ENCODE measurements around the gene SDK1. TPM values are rescaled to one million over a fixed set of nuclear protein-coding genes. Genes with fewer than 3 reads are reported as not detected.

The SDK1 gene
- total and polyA plus RNA-seq, 4 donors = 1.9 to 46.3 (median 12.4) TPM

GRCh38 chr7:4150731-4151130, 849.7 kb downstream of the SDK1 start:
- Histone ChIP-seq H3K27ac (ENCODE audit: low read depth in 1 of 2, low read length in 2 of 2) (no peak overlapping the region), H3K4me3 (ENCODE audit: low read length in 2 of 2) (no peak overlapping the region)
- intact Hi-C loops (cut with DNase I) = no loop called here

DNA sequence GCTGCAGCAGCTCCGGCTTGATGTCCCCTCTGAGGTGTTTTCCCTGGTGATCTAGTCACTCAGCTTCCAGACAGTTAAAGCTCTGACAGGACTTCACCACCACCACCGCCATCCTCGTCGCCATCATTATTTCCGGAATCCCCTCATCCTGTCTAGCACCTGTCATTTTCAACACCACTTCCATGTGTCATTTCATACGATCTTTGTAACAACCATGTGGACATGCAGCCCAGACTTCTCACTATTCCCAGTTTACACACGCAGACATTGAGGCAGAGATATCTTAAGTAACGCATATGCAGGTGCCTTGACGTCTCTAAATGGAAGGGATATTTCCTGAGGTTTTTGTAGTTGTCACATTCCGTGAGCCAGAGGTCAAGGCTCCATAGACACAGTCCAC, 850.5 kb downstream of the SDK1 start:
- ATAC-seq (ENCODE audit: low FRiP score) = no peak
- Histone ChIP-seq H3K27ac (ENCODE audit: low read depth in 1 of 2, low read length in 2 of 2) (no peak overlapping the region), H3K9me3 (ENCODE audit: control insufficient read depth, low read length) (no peaks in the 10 kb centered on the region), H3K36me3 (ENCODE audit: control insufficient read depth in 1 of 2, insufficient read depth in 2 of 2, low read length in 1 of 2) (peaks cover 0 to 3% of the 10 kb centered on the region in 2 donors), H3K4me3 (ENCODE audit: low read length in 2 of 2) (no peak overlapping the region), H3K27me3 (ENCODE audit: control insufficient read depth in 1 of 2, insufficient read depth in 2 of 2, low read length in 1 of 2) (no peaks in the 10 kb centered on the region), H3K4me1 (ENCODE audit: control insufficient read depth in 1 of 2, insufficient read depth in 2 of 2, low read length in 2 of 2) (no peaks in the 10 kb centered on the region)
- intact Hi-C loops (cut with DNase I) = no loop called here
- DNase-seq = no peak
- 90 to 92% methylated on average over 10 of the region's 10 CpGs for WGBS, 2 donors

More at GRCh38 chr7:4150731-4151130, 849.7 kb downstream of the SDK1 start:
- Histone ChIP-seq H3K27me3 (ENCODE audit: control insufficient read depth in 1 of 2, insufficient read depth in 2 of 2, low read length in 1 of 2) (no peaks in the 10 kb centered on the region), H3K9me3 (ENCODE audit: control insufficient read depth, low read length) (no peaks in the 10 kb centered on the region), H3K4me1 (ENCODE audit: control insufficient read depth in 1 of 2, insufficient read depth in 2 of 2, low read length in 2 of 2) (no peaks in the 10 kb centered on the region), H3K36me3 (ENCODE audit: control insufficient read depth in 1 of 2, insufficient read depth in 2 of 2, low read length in 1 of 2) (peaks cover 0 to 3% of the 10 kb centered on the region in 2 donors)
- no peak for DNase-seq
- no peak for ATAC-seq (ENCODE audit: low FRiP score)
- WGBS, 2 donors = 90 to 98% methylated on average over 9 of the region's 9 CpGs

- H3K36me3 ChIP-seq (ENCODE audit: control insufficient read depth in 1 of 2, insufficient read depth in 2 of 2, low read length in 1 of 2) = peaks cover 0 to 3% of the 10 kb centered on the region in 2 donors
- no peaks in the 10 kb centered on the region for H3K27me3 ChIP-seq (ENCODE audit: control insufficient read depth in 1 of 2, insufficient read depth in 2 of 2, low read length in 1 of 2)
- H3K27ac ChIP-seq (ENCODE audit: low read depth in 1 of 2, low read length in 2 of 2) = no peak overlapping the region
- intact Hi-C loops (cut with DNase I) = no loop called here
- DNase-seq (no peak), ATAC-seq (ENCODE audit: low FRiP score) (no peak)
- WGBS, 2 donors = 59 to 71% methylated on average over 13 of the region's 13 CpGs
- no peaks in the 10 kb centered on the region for H3K9me3 ChIP-seq (ENCODE audit: control insufficient read depth, low read length)
- no peak overlapping the region for H3K4me3 ChIP-seq (ENCODE audit: low read length in 2 of 2)
- H3K4me1 ChIP-seq (ENCODE audit: control insufficient read depth in 1 of 2, insufficient read depth in 2 of 2, low read length in 2 of 2) = no peaks in the 10 kb centered on the region
Measured at GRCh38 chr7:4151926-4152549, 851.0 kb downstream of the SDK1 start.

DNA sequence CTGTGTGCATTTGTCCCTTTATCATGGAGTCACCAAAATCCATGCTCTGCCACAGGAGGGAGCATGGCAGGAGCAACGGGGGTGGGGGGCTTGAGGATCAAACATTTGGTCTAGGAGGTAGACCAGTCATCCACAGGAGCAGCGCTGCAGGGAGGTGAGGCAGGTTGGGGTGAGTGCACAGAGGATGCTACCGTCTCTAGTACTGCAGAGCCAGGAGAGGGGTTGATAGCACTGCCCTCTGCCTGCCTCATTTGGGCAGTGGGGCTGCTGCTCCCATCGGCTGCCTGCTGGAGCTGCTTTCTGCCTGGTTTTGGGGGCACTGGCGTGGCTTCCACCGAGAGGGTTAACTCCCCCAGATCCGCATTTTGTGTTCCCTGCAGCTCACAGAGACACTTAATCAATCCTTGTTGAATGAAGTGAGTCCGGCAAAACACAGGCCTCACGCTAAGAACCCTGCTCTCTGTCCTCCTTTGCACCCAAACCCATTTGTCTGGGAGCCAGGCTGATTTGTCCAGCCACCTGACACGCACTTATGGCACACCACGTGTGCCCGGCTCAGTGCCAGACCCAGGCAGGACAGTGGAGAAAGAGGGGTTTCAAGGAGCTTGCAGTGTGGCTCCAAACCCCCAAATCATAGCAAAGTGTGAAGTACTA, 854.0 kb downstream of the SDK1 start:
- H3K4me1 ChIP-seq (ENCODE audit: control insufficient read depth in 1 of 2, insufficient read depth in 2 of 2, low read length in 2 of 2) = no peaks in the 10 kb centered on the region
- no peaks in the 10 kb centered on the region for H3K9me3 ChIP-seq (ENCODE audit: control insufficient read depth, low read length)
- no peak for DNase-seq
- peaks cover 0 to 2% of the 10 kb centered on the region in 2 donors for H3K36me3 ChIP-seq (ENCODE audit: control insufficient read depth in 1 of 2, insufficient read depth in 2 of 2, low read length in 1 of 2)
- no peak overlapping the region for H3K27ac ChIP-seq (ENCODE audit: low read depth in 1 of 2, low read length in 2 of 2)
- intact Hi-C loops (cut with DNase I) = no loop called here
- ATAC-seq (ENCODE audit: low FRiP score) = no peak
- no peaks in the 10 kb centered on the region for H3K27me3 ChIP-seq (ENCODE audit: control insufficient read depth in 1 of 2, insufficient read depth in 2 of 2, low read length in 1 of 2)
- no peak overlapping the region for H3K4me3 ChIP-seq (ENCODE audit: low read length in 2 of 2)
- WGBS, 2 donors = 83% methylated on average over 12 of the region's 12 CpGs

GRCh38 chr7:4156190-4156589, 855.1 kb downstream of the SDK1 start:
- no peak for ATAC-seq (ENCODE audit: low FRiP score)
- H3K9me3 ChIP-seq (ENCODE audit: control insufficient read depth, low read length) = no peaks in the 10 kb centered on the region
- no peak for DNase-seq
- H3K27ac ChIP-seq (ENCODE audit: low read depth in 1 of 2, low read length in 2 of 2) = no peak overlapping the region
- intact Hi-C loops (cut with DNase I) = no loop called here
- 83% methylated on average over 5 of the region's 5 CpGs for WGBS, 2 donors
- H3K27me3 ChIP-seq (ENCODE audit: control insufficient read depth in 1 of 2, insufficient read depth in 2 of 2, low read length in 1 of 2) = no peaks in the 10 kb centered on the region
- H3K4me1 ChIP-seq (ENCODE audit: control insufficient read depth in 1 of 2, insufficient read depth in 2 of 2, low read length in 2 of 2) = no peaks in the 10 kb centered on the region
- peaks cover 0 to 2% of the 10 kb centered on the region in 2 donors for H3K36me3 ChIP-seq (ENCODE audit: control insufficient read depth in 1 of 2, insufficient read depth in 2 of 2, low read length in 1 of 2)
- H3K4me3 ChIP-seq (ENCODE audit: low read length in 2 of 2) = no peak overlapping the region

DNA sequence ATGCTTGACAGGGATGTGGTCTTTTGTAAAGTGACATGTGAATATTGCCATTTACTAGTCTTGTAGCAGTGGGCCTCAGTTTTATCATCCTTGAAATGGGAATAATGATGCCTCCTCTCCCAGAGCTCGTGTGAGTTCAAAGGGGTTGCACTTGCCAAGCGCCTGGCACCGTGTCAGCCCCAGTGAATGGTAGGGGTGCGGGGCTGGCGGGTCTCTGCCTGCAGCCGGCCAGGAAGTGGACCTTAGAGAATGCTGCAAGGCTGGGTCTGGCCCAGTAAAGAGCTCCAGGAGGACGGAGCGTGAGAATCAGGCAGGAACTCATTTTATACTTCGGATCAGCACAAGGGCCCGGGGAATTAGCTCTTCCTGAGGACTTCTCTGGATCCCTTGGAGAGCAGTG, 856.6 kb downstream of the SDK1 start:
- WGBS, 2 donors = 62 to 64% methylated on average over 10 of the region's 10 CpGs
- ATAC-seq (ENCODE audit: low FRiP score) = no peak

DNA sequence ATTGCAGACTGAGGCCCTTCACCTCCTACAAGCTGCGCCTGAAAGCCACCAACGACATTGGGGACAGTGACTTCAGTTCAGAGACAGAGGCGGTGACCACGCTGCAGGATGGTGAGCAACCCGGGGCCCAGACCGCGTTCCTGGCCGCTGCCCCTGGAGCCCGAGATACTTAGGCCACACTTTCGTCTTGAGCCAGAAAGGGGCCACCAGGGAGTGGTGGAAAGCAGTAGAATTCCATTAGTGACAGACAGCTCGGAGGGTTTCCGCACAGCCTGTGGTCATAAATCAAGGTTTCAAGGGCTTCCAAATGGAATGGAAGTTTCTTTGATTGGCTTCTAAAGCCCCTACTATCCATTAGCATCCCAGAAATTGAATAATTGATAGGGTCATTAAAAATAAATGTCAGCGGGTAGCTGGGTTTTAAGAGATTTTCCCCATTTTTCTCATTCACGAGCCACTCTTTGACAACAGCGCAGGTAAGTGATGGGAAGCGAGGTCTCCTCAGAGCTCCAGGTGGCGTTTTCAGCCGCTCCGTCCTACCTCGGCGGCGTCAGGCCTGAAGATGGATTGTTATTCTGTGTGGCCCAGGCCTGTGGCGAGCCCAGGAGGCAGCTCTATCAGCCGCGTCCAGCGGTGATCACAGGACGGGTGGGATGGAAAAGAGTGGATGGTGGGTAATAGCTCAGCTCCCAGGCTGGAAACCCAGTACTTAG, 857.5 kb downstream of the SDK1 start:
- H3K4me3 ChIP-seq (ENCODE audit: low read length in 2 of 2) = no peak overlapping the region
- H3K27ac ChIP-seq (ENCODE audit: low read depth in 1 of 2, low read length in 2 of 2) = no peak overlapping the region
- H3K9me3 ChIP-seq (ENCODE audit: control insufficient read depth, low read length) = no peaks in the 10 kb centered on the region
- no peaks in the 10 kb centered on the region for H3K36me3 ChIP-seq (ENCODE audit: control insufficient read depth in 1 of 2, insufficient read depth in 2 of 2, low read length in 1 of 2)
- H3K4me1 ChIP-seq (ENCODE audit: control insufficient read depth in 1 of 2, insufficient read depth in 2 of 2, low read length in 2 of 2) = no peaks in the 10 kb centered on the region
- no peaks in the 10 kb centered on the region for H3K27me3 ChIP-seq (ENCODE audit: control insufficient read depth in 1 of 2, insufficient read depth in 2 of 2, low read length in 1 of 2)
- intact Hi-C loops (cut with DNase I) = no loop called here
- no peak for DNase-seq
- WGBS, 2 donors = 92 to 93% methylated on average over 27 of the region's 27 CpGs
- ATAC-seq (ENCODE audit: low FRiP score) = no peak

More for the DNA sequence above, 856.6 kb downstream of the SDK1 start:
- Histone ChIP-seq H3K4me3 (ENCODE audit: low read length in 2 of 2) (no peak overlapping the region), H3K4me1 (ENCODE audit: control insufficient read depth in 1 of 2, insufficient read depth in 2 of 2, low read length in 2 of 2) (no peaks in the 10 kb centered on the region), H3K36me3 (ENCODE audit: control insufficient read depth in 1 of 2, insufficient read depth in 2 of 2, low read length in 1 of 2) (no peaks in the 10 kb centered on the region), H3K9me3 (ENCODE audit: control insufficient read depth, low read length) (no peaks in the 10 kb centered on the region), H3K27ac (ENCODE audit: low read depth in 1 of 2, low read length in 2 of 2) (no peak overlapping the region), H3K27me3 (ENCODE audit: control insufficient read depth in 1 of 2, insufficient read depth in 2 of 2, low read length in 1 of 2) (no peaks in the 10 kb centered on the region)
- DNase-seq = no peak
- intact Hi-C loops (cut with DNase I) = no loop called here

GRCh38 chr7:4159154-4159501, 858.1 kb downstream of the SDK1 start:
- H3K4me1 ChIP-seq (ENCODE audit: control insufficient read depth in 1 of 2, insufficient read depth in 2 of 2, low read length in 2 of 2) = no peaks in the 10 kb centered on the region
- H3K27ac ChIP-seq (ENCODE audit: low read depth in 1 of 2, low read length in 2 of 2) = no peak overlapping the region
- WGBS, 2 donors = 94 to 95% methylated on average over 5 of the region's 5 CpGs
- H3K9me3 ChIP-seq (ENCODE audit: control insufficient read depth, low read length) = no peaks in the 10 kb centered on the region
- DNase-seq (no peak), ATAC-seq (ENCODE audit: low FRiP score) (no peak)
- H3K36me3 ChIP-seq (ENCODE audit: control insufficient read depth in 1 of 2, insufficient read depth in 2 of 2, low read length in 1 of 2) = no peaks in the 10 kb centered on the region
- H3K4me3 ChIP-seq (ENCODE audit: low read length in 2 of 2) = no peak overlapping the region
- intact Hi-C loops (cut with DNase I) = no loop called here
- no peaks in the 10 kb centered on the region for H3K27me3 ChIP-seq (ENCODE audit: control insufficient read depth in 1 of 2, insufficient read depth in 2 of 2, low read length in 1 of 2)
